GM12878 (cell line): ENCODE data around the gene OR1J2. TPM values are rescaled to one million over a fixed set of nuclear protein-coding genes. Genes with fewer than 3 reads are reported as not detected.

ENCODE experiments used
- ATAC-seq: fragments of 200-7000 bp; cut with Tn5 transposase; 3 replicates; pipeline ENCODE4 v1.9.1; 2020; ENCODE audit warnings: mild to moderate bottlenecking, moderate library complexity
- BruUV-seq: library from RNA; stranded (reverse); fragments of 400-500 nt; replicated peaks from 2 replicates; lab custom pipeline; 2021; lab: Mats Ljungman, UMichigan
- CTCF ChIA-PET: fragments of 300-600 bp; sonication (Branson Sonifier 250); formaldehyde crosslinking; extraction: SDS; loops from one replicate; lab custom pipeline; 2021; ENCODE audit warnings: inconsistent platforms; lab: Yijun Ruan, JAX
- POLR2A ChIA-PET: fragments of 350-600 bp; formaldehyde crosslinking; extraction: SDS; loops from one replicate; lab custom pipeline; 2021; ENCODE audit warnings: inconsistent platforms; lab: Charles Lee
- RAD21 ChIA-PET: fragments of 300-600 bp; sonication (Branson Sonifier 250); formaldehyde crosslinking; loops from one replicate; lab custom pipeline; 2023; ENCODE audit warnings: antibody characterized with exemption; ENCODE audit not compliant: unreplicated experiment; lab: Charles Lee
- SMC1A ChIA-PET: fragments of 300-600 bp; sonication (Branson Sonifier 250); formaldehyde crosslinking; loops from one replicate; lab custom pipeline; 2023; ENCODE audit not compliant: unreplicated experiment, uncharacterized antibody; lab: Charles Lee
- DNase-seq: peaks from one replicate; pipeline ENCODE4 v3.0.0-alpha.2; 2011; ENCODE audit warnings: low read depth, low spot score
- FAIRE-seq: peaks from 3 replicates; lab custom pipeline; 2011; peaks lifted over from hg19 to GRCh38; lab: Jason Lieb, UNC
- H2AFZ ChIP-seq: 2 replicates; pipeline ENCODE4 v1.6.0; 2011; ENCODE audit warnings: low read depth, low read length, control low read depth; ENCODE audit not compliant: control insufficient read depth
- H3K27ac ChIP-seq: 2 replicates; pipeline ENCODE4 v1.5.1; 2011; ENCODE audit warnings: control low read depth; ENCODE audit not compliant: control insufficient read depth, insufficient read depth
- H3K27me3 ChIP-seq, 2 experiments: replicated peaks in 1 of 2; 2 replicates each; pipeline versions ENCODE4 v1.6.0 to v1.6.1; 2011; ENCODE audit warnings: low read length in 1 of 2; ENCODE audit not compliant: control insufficient read depth in 2 of 2, insufficient read depth in 2 of 2
- H3K36me3 ChIP-seq, 2 experiments: 2 replicates each; pipeline ENCODE4 v1.5.1; 2011; ENCODE audit warnings: low read length in 1 of 2; ENCODE audit not compliant: control insufficient read depth in 2 of 2, insufficient read depth in 2 of 2
- H3K4me1 ChIP-seq: 2 replicates; pipeline ENCODE4 v1.6.1; 2011; ENCODE audit warnings: mild to moderate bottlenecking, low read length, moderate library complexity, mixed read lengths; ENCODE audit not compliant: control insufficient read depth, insufficient read depth
- H3K4me2 ChIP-seq: 2 replicates; pipeline ENCODE4 v1.6.0; 2011; ENCODE audit warnings: control low read depth; ENCODE audit not compliant: control insufficient read depth, insufficient read depth
- H3K4me3 ChIP-seq: fragments of 200-600 bp; sonication (generic); 2 replicates; pipeline ENCODE4 v1.5.1; 2016
- H3K79me2 ChIP-seq: 2 replicates; pipeline ENCODE4 v1.6.0; 2011; ENCODE audit warnings: low read length; ENCODE audit not compliant: control insufficient read depth, insufficient read depth
- H3K9ac ChIP-seq: 2 replicates; pipeline ENCODE4 v1.8.0; 2011; ENCODE audit warnings: low read length, control low read depth, mixed read lengths; ENCODE audit not compliant: control insufficient read depth, insufficient read depth
- H3K9me3 ChIP-seq: replicated peaks from 3 replicates; pipeline ENCODE4 v1.5.1; 2011; ENCODE audit warnings: mild to moderate bottlenecking, low read length; ENCODE audit not compliant: control insufficient read depth, insufficient read depth
- H4K20me1 ChIP-seq: 2 replicates; pipeline ENCODE4 v1.6.0; 2011; ENCODE audit not compliant: control insufficient read depth, insufficient read depth
- ATF7 ChIP-seq: fragments of 450-650 bp; IDR thresholded peaks from 2 replicates; pipeline ENCODE4 v1.6.1; 2016; ENCODE audit warnings: low read depth, mild to moderate bottlenecking
- BRCA1 ChIP-seq: IDR thresholded peaks from 2 replicates; pipeline ENCODE4 v1.6.1; 2011; ENCODE audit warnings: low read depth, low read length, improper control_type of control experiment
- CEBPB ChIP-seq, 2 experiments: fragments of 150-350 bp in 1 of 2; IDR thresholded peaks; 2 replicates each; pipeline ENCODE4 v1.6.1; 2012 to 2014; ENCODE audit warnings: low read depth in 2 of 2, low read length in 2 of 2, borderline replicate concordance in 1 of 2, inconsistent platforms in 1 of 2
- CREM ChIP-seq: IDR thresholded peaks from 2 replicates; pipeline ENCODE4 v1.6.1; 2014; ENCODE audit warnings: antibody characterized with exemption, low read depth
- GABPA ChIP-seq: IDR thresholded peaks from 2 replicates; pipeline ENCODE4 v1.6.1; 2014; ENCODE audit warnings: antibody characterized with exemption, low read depth, mild to moderate bottlenecking, inconsistent platforms
- HCFC1 ChIP-seq: fragments of 150-350 bp; IDR thresholded peaks from 2 replicates; pipeline ENCODE4 v1.6.1; 2014; ENCODE audit warnings: low read length
- KAT2A ChIP-seq: conservative IDR thresholded peaks from 2 replicates; pipeline ENCODE4 v1.6.1; 2011; ENCODE audit warnings: low read depth, low read length; ENCODE audit not compliant: control insufficient read depth
- NFIC ChIP-seq: IDR thresholded peaks from 2 replicates; pipeline ENCODE4 v1.6.1; 2012; ENCODE audit warnings: low read depth, mild to moderate bottlenecking, inconsistent platforms, low read length, moderate library complexity
- NR2C1 ChIP-seq: fragments of 450-650 bp; IDR thresholded peaks from 2 replicates; pipeline ENCODE4 v1.6.1; 2017; ENCODE audit warnings: antibody characterized with exemption, mild to moderate bottlenecking, moderate library complexity
- PAX8 ChIP-seq: fragments of 450-650 bp; IDR thresholded peaks from 2 replicates; pipeline ENCODE4 v1.6.1; 2017; ENCODE audit warnings: mild to moderate bottlenecking, moderate library complexity
- RAD21 ChIP-seq: IDR thresholded peaks from 2 replicates; pipeline ENCODE4 v1.6.1; 2011; ENCODE audit warnings: mild to moderate bottlenecking, low read depth, low read length, moderate library complexity; ENCODE audit not compliant: insufficient read depth
- REST ChIP-seq: IDR thresholded peaks from 2 replicates; pipeline ENCODE4 v1.6.1; 2012; ENCODE audit warnings: mild to moderate bottlenecking, low read depth, low read length
- SP1 ChIP-seq: IDR thresholded peaks from one replicate; pipeline ENCODE4 v1.6.1; 2011; ENCODE audit warnings: low read depth, low read length
- SREBF1 ChIP-seq: IDR thresholded peaks from 2 replicates; pipeline ENCODE4 v1.6.1; 2012; ENCODE audit warnings: mild to moderate bottlenecking, low read length
- SRF ChIP-seq, 2 experiments: IDR thresholded peaks; 2 replicates each; pipeline ENCODE4 v1.6.1; 2011; ENCODE audit warnings: low read depth in 2 of 2, low read length in 2 of 2, mild to moderate bottlenecking in 1 of 2, moderate library complexity in 1 of 2
- SUPT20H ChIP-seq: IDR thresholded peaks from 2 replicates; pipeline ENCODE4 v1.6.1; 2011; ENCODE audit warnings: low read depth, mild to moderate bottlenecking, low read length, moderate library complexity, borderline replicate concordance; ENCODE audit not compliant: control insufficient read depth
- WRNIP1 ChIP-seq: IDR thresholded peaks from 2 replicates; pipeline ENCODE4 v1.6.1; 2011; ENCODE audit warnings: low read depth, low read length, improper control_type of control experiment, borderline replicate concordance
- ZBED1 ChIP-seq: IDR thresholded peaks from 2 replicates; pipeline ENCODE4 v1.6.1; 2016; ENCODE audit warnings: borderline replicate concordance
- ZNF274 ChIP-seq: IDR thresholded peaks from one replicate; pipeline ENCODE4 v1.8.0; 2011; ENCODE audit not compliant: insufficient read length, insufficient read depth
- ZZZ3 ChIP-seq: IDR thresholded peaks from 2 replicates; pipeline ENCODE4 v1.6.1; 2011; ENCODE audit warnings: low read depth; ENCODE audit not compliant: control insufficient read depth, insufficient read length
- WGBS: methylation state at CpG from one replicate; pipeline ENCODE4 v1.1.6; 2016; ENCODE audit warnings: low lambda C conversion rate; ENCODE audit not compliant: insufficient replicate concordance, insufficient coverage; ENCODE audit errors: missing lambda C conversion rate; 5-methylcytosine and 5-hydroxymethylcytosine counted together
- in situ Hi-C: fragments of 300-500 bp; cut with MboI; formaldehyde crosslinking; loops from 9 replicates; pipeline ENCODE4 v1.14.3; 2018; ENCODE audit warnings: mixed read lengths
- intact Hi-C: fragments of 100-400 bp; cut with micrococcal nuclease; formaldehyde crosslinking; loops from one replicate; pipeline ENCODE4 v1.14.2; 2022; ENCODE audit not compliant: unreplicated experiment
- polyA plus RNA-seq, 11 experiments: library from polyadenylated mRNA; depleted of rRNA in 4 of 11; unstranded in 6 of 11; stranded (reverse) in 5 of 11; fragments of >200 nt; fragmentation: Nextera tagmentation in 4 of 11; fragmentation: Illumina TruSeq in 1 of 11; extraction: Ambion mirVana in 4 of 11; extraction: Trizol in 1 of 11; gene quantifications; 1 replicate in 1 of 11; 2 replicates in 10 of 11; pipeline versions ENCODE4 v1.2.1 to v1.2.3, GENCODE V29; 2011 to 2016; ENCODE audit warnings: inconsistent platforms in 2 of 11, missing spikeins in 2 of 11, low read depth in 1 of 11
- total RNA-seq, 4 experiments: library from RNA; depleted of rRNA in 3 of 4; stranded (reverse); fragments of >200 nt in 3 of 4; fragmentation: Illumina TruSeq in 1 of 4; extraction: Trizol in 1 of 4; gene quantifications; 2 replicates each; pipeline versions ENCODE4 v1.2.1 to v1.2.3, GENCODE V29; 2013 to 2021

The OR1J2 gene
- total and polyA plus RNA-seq, 10 of the 15 experiments (the other 5 are each of a cell fraction or from before 2014, with no cell fraction given): 0.07 TPM; not detected in 9

GRCh38 chr9:122475717-122476116, 34.9 kb upstream of the OR1J2 start:
- 26% methylated on average over 2 of the region's 2 CpGs for WGBS
- no peaks in the 10 kb centered on the region for H3K36me3 ChIP-seq
- no peak overlapping the region for H3K4me2 ChIP-seq
- ChIA-PET RAD21 (interaction anchor here (0.9 kb wide), 1 partner anchor 23 kb away, joined by 3 read pairs; no protein-coding TSS in a partner anchor), POLR2A (no interaction called here), CTCF (interaction anchor here (0.8 to 2.6 kb wide), 3 partner anchors 10 to 353 kb away, joined by 3 to 8 read pairs (median 5); partner anchors contain the start of gene PDCL), SMC1A (no interaction called here)
- H2AFZ ChIP-seq: no peak overlapping the region
- H3K79me2 ChIP-seq: no peaks in the 10 kb centered on the region
- no peak overlapping the region for H3K9ac ChIP-seq
- TF ChIP-seq SREBF1: no peak
- TF ChIP-seq REST: no peak
- no peak for TF ChIP-seq SP1
- TF ChIP-seq ZBED1: no peak
- TF ChIP-seq ATF7: no peak
- TF ChIP-seq PAX8: no peak
- TF ChIP-seq SUPT20H: no peak
- no peak for TF ChIP-seq GABPA
- no peak for TF ChIP-seq SRF (IDR thresholded peaks at IDR 0.05; ENCODE audit: low read depth in 2 of 2, low read length in 2 of 2)
- no peak for TF ChIP-seq CREM
- no peak for TF ChIP-seq NR2C1
- TF ChIP-seq BRCA1: no peak
- no peak for TF ChIP-seq KAT2A
- no peak for TF ChIP-seq HCFC1
- TF ChIP-seq WRNIP1: no peak
- no peak for TF ChIP-seq NFIC
- no peak for TF ChIP-seq RAD21
- TF ChIP-seq ZZZ3: no peak
- TF ChIP-seq CEBPB (IDR thresholded peaks at IDR 0.05; ENCODE audit: borderline replicate concordance in 1 of 2, low read depth in 2 of 2, low read length in 2 of 2): no peak
- no peak for TF ChIP-seq ZNF274
- FAIRE-seq (no peak), DNase-seq (no peak), ATAC-seq (no peak)
- no peaks in the 10 kb centered on the region for H3K4me1 ChIP-seq
- in situ Hi-C loops: no loop called here
- intact Hi-C loops: no loop called here
- no peak overlapping the region for H3K27ac ChIP-seq
- H3K4me3 ChIP-seq: no peak overlapping the region
- H4K20me1 ChIP-seq: no peaks in the 10 kb centered on the region
- no peaks in the 10 kb centered on the region for H3K9me3 ChIP-seq
- no peaks in the 10 kb centered on the region; a peak in 1 of 4 replicates for H3K27me3 ChIP-seq
- no TSS peak for BruUV-seq
